OCI-LY7 (cell line): ENCODE data around the gene AMZ1.

Experiments used
- EZH2phosphoT487 ChIP-seq: fragments of 200-600 bp; sonication (generic); IDR thresholded peaks from 2 replicates; pipeline ENCODE4 v1.6.1; 2018; ENCODE audit warnings: low read depth, borderline replicate concordance, mild to moderate bottlenecking, mixed run types, antibody characterized with exemption, low read length, moderate library complexity, mixed read lengths
- TF ChIP-seq, protein P1 (sequence below): fragments of 200-600 bp; sonication (generic); conservative IDR thresholded peaks from 2 replicates; pipeline ENCODE4 v1.5.1; 2014; ENCODE audit warnings: mild to moderate bottlenecking, antibody characterized with exemption, low read length, moderate library complexity, mixed read lengths

DNA sequence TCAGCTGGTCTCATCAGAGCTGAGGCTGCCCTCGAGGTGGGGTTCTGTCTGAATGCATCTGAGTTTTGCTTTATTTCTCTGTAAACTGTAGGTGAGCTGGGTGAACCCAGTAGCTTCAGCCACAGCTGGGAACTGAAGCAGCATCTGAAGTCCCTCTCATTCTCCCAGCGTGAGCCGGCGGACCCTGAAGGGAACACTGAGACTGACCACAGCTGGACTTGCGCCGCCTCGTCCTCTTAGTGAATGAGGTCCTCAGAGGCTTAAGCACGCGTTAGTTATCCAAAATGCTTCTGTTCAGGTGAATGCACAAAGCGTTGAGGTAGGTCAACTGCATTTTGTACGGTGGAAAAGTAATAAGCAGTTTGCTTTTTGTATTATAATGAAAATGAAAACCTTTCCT, 76.6 kb downstream of the AMZ1 start:
- TF ChIP-seq, protein P1, sequence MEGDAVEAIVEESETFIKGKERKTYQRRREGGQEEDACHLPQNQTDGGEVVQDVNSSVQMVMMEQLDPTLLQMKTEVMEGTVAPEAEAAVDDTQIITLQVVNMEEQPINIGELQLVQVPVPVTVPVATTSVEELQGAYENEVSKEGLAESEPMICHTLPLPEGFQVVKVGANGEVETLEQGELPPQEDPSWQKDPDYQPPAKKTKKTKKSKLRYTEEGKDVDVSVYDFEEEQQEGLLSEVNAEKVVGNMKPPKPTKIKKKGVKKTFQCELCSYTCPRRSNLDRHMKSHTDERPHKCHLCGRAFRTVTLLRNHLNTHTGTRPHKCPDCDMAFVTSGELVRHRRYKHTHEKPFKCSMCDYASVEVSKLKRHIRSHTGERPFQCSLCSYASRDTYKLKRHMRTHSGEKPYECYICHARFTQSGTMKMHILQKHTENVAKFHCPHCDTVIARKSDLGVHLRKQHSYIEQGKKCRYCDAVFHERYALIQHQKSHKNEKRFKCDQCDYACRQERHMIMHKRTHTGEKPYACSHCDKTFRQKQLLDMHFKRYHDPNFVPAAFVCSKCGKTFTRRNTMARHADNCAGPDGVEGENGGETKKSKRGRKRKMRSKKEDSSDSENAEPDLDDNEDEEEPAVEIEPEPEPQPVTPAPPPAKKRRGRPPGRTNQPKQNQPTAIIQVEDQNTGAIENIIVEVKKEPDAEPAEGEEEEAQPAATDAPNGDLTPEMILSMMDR: no peak
- TF ChIP-seq EZH2phosphoT487: no peak
